GM06990 (cell line): ENCODE data around the gene C12orf56.
A peak's percentile ranks its signal among the peaks of the same experiment; 100 is the strongest.
"Not testable (repeated sequence)": the region's sequence is repeated elsewhere in the genome, so short reads cannot be mapped to it uniquely, and the experiment has no call there.

Source experiments
- DNase-seq: peaks from one replicate; pipeline ENCODE4 v3.0.0-alpha.2; 2011; ENCODE audit not compliant: insufficient read length; ENCODE audit errors: extremely low read depth
- H3K27me3 ChIP-seq: replicated peaks from 2 replicates; pipeline ENCODE4 v1.6.0; 2011; ENCODE audit warnings: low read length; ENCODE audit not compliant: control insufficient read depth, insufficient read depth
- H3K36me3 ChIP-seq: 2 replicates; pipeline ENCODE4 v1.5.1; 2011; ENCODE audit warnings: low read length; ENCODE audit not compliant: control insufficient read depth, insufficient read depth
- H3K4me3 ChIP-seq: replicated peaks from 2 replicates; pipeline ENCODE4 v1.5.1; 2011; ENCODE audit warnings: low read depth, mild to moderate bottlenecking, control low read depth, low read length
- CTCF ChIP-seq: IDR thresholded peaks from 2 replicates; pipeline ENCODE4 v1.5.1; 2011; ENCODE audit warnings: low read length, control low read depth, mild to moderate bottlenecking, inconsistent platforms; ENCODE audit not compliant: insufficient read depth, poor library complexity, severe bottlenecking

Gene C12orf56

GRCh38 chr12:64299628-64300027 is 90.9 kb downstream of the C12orf56 start:
- no peaks in the 10 kb centered on the region for H3K36me3 ChIP-seq
- no peaks in the 10 kb centered on the region for H3K27me3 ChIP-seq
- DNase-seq: no peak
- no peak overlapping the region for H3K4me3 ChIP-seq
- no peak for TF ChIP-seq CTCF

DNA sequence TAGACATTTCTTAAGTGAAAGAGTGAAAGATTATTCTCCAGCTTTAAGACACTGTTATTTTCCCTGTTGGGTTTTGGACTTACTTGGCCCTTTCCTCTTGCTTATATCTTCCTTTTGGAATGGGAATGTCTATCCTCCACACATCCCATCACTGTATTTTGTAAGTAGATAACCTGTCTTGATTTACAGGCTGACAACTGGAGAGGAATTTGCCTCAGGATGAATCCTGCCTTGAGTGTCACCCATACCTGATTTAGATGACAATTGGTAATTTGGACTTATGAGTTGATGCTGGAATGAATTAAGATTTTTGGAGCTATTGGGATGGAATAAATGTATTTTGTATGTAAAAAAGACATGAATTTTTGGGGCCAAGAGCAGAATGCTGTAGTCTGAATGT is 94.3 kb downstream of the C12orf56 start:
- H3K4me3 ChIP-seq: no peak overlapping the region
- DNase-seq: no peak
- no peaks in the 10 kb centered on the region for H3K36me3 ChIP-seq
- TF ChIP-seq CTCF: no peak
- H3K27me3 ChIP-seq: no peaks in the 10 kb centered on the region

DNA sequence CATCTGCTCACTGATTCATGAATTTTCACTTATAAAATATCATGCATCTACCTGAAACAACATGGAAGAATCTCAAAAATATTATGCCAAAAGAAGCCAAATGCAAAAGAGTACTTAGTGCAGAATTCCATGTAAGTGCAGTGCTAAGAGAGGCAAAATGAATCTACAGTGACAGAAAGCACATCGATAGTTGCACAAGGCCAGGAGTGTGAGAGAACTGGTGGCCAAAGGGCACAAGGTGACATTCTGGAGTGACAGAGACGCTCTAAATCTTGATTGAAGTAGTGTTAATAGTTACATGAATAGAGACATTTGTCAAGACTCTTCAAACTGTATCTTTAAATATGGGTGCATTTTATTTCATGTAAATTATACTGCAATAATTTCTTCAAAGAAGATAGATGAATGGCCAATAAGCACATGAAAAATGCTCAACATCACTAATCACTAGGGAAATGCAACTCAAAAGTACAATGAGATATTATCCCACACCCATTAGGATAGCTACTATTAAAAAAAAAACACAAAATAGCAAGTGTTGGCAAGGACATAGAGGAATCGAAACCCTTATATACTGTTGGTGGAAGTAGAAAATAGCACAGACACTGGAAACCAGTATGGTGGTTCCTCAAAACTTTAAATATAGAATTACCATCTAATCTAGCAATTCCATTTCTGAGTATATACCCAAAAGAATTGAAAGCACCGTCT is 96.7 kb downstream of the C12orf56 start:
- H3K36me3 ChIP-seq: no peaks in the 10 kb centered on the region
- DNase-seq: peak; percentile 4
- H3K4me3 ChIP-seq: no peak overlapping the region
- H3K27me3 ChIP-seq: no peaks in the 10 kb centered on the region
- TF ChIP-seq CTCF: no peak

GRCh38 chr12:64293174-64293573 is 97.4 kb downstream of the C12orf56 start:
- H3K36me3 ChIP-seq, H3K4me3 ChIP-seq, H3K27me3 ChIP-seq, DNase-seq: not testable (repeated sequence)

DNA sequence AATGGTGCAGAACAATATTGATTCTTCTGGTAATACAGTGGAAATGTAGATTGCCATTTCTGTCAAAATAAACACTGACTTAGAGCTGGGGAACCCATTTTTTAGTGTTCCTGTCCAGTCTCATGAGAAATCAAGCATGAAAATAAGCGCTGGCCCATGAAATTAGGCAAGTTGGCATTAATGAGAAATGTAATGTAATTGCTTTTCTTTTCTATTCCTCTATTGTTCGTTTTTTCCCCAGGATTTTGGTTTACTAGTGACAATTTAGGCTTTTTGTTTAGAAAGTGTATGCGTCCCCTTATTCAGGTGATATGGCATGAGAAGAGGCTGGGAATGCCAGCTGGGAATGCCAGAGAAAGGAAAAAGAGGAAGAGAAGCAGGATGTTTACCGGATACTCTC is 104.0 kb downstream of the C12orf56 start:
- no peak for TF ChIP-seq CTCF
- no peaks in the 10 kb centered on the region for H3K27me3 ChIP-seq
- H3K36me3 ChIP-seq: no peaks in the 10 kb centered on the region
- H3K4me3 ChIP-seq: no peak overlapping the region
- DNase-seq: no peak

DNA sequence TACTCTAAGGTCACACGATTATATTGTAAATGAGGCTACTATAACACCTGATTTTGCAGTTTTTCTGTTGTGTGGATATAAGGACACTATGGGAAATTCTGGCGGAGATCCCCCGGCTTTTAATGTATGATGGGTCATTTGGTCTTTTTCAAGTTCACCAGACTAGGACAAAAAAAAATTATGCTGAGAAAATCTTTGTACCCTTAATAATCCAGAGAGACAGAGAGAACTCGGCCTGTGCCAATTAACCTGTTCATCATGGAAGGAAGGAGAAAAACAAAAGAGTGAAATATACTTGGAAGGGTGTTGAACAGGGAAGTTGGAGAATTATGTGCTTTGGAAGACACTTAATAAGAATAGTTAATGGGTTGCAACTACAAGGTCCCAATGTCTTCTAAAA is 106.3 kb downstream of the C12orf56 start:
- Histone ChIP-seq H3K4me3 (no peak overlapping the region), H3K27me3 (no peaks in the 10 kb centered on the region), H3K36me3 (no peaks in the 10 kb centered on the region)
- DNase-seq: no peak
- TF ChIP-seq CTCF: no peak
